Thoracic aorta (tissue), 2 donors: ENCODE results near the gene TTC16. TPM values are rescaled to one million over a fixed set of nuclear protein-coding genes. Genes with fewer than 3 reads are reported as not detected.

Experiments
- ATAC-seq: fragments of 150-250 bp; one replicate; pipeline ENCODE4 v1.8.0; 2017; ENCODE audit warnings: low read depth; ENCODE audit not compliant: insufficient number of reproducible peaks, low FRiP score
- DNase-seq: peaks from one replicate; pipeline ENCODE4 v3.0.0-alpha.2; 2020; ENCODE audit warnings: low spot score
- H3K27ac ChIP-seq, 2 donors: fragments of 200-600 bp; sonication (generic); 1 replicate in 1 of 2; 2 replicates in 1 of 2; pipeline ENCODE4 v1.5.1; 2016; ENCODE audit warnings: mild to moderate bottlenecking in 2 of 2, moderate library complexity in 2 of 2
- H3K27me3 ChIP-seq: fragments of 200-600 bp; sonication (generic); replicated peaks from 2 replicates; pipeline ENCODE4 v1.6.0; 2016; ENCODE audit warnings: mild to moderate bottlenecking; ENCODE audit not compliant: insufficient read depth
- H3K36me3 ChIP-seq: fragments of 200-600 bp; sonication (generic); one replicate; pipeline ENCODE4 v1.5.1; 2016
- H3K4me1 ChIP-seq, 2 donors: fragments of 200-600 bp; sonication (generic); 1 replicate in 1 of 2; 2 replicates in 1 of 2; pipeline versions ENCODE4 v1.5.1 to v1.6.0; 2016; ENCODE audit warnings: low read depth in 2 of 2, mild to moderate bottlenecking in 1 of 2; ENCODE audit not compliant: control insufficient read depth in 1 of 2
- H3K4me3 ChIP-seq: fragments of 200-600 bp; sonication (generic); 2 replicates; pipeline ENCODE4 v1.5.1; 2016; ENCODE audit warnings: mild to moderate bottlenecking
- H3K9me3 ChIP-seq: fragments of 200-600 bp; sonication (generic); 2 replicates; pipeline ENCODE4 v1.5.1; 2016
- total RNA-seq, 2 donors: library from RNA; depleted of rRNA; stranded (reverse); fragments of >200 nt; gene quantifications; one replicate each; pipeline versions ENCODE4 v1.1.0 to v1.2.3, GENCODE V29; 2016
- TF ChIP-seq, protein P1 (sequence below): fragments of 200-600 bp; sonication (generic); IDR thresholded peaks from one replicate; pipeline ENCODE4 v1.5.1; 2019; ENCODE audit warnings: antibody characterized with exemption

TTC16 gene
- total RNA-seq, 2 donors from 2014 or later, result 0.14 to 0.27 TPM

DNA sequence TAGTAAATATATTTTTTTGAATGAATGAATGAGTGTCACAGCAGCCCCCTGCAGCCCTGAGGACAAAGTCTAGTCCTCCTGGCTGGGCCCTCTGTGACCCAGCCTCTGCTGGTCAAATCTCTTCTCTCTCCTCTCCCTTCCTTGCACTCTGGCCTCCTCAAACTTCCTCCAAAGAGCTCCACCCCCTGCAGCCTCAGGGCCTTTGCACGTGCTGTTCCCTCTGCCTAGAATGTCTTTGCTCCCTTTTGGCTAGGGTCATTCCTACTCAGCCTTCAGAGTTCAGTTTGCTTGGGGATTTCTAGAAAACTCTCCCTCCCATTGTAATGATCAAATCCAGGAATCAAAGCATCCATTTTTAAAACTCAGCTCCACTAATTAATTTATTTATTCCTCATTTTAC is 49.5 kb downstream of the TTC16 start:
- no peaks in the 10 kb centered on the region for H3K27me3 ChIP-seq

GRCh38 chr9:127767410-127767809 is 51.5 kb downstream of the TTC16 start:
- H3K27me3 ChIP-seq, result no peaks in the 10 kb centered on the region
- H3K4me3 ChIP-seq, result no peak overlapping the region
- no peaks in the 10 kb centered on the region for H3K9me3 ChIP-seq
- DNase-seq (no peak), ATAC-seq (no peak)
- H3K27ac ChIP-seq, result peak overlapping the region in 1 of 2 donors; percentile 1
- no peaks in the 10 kb centered on the region for H3K36me3 ChIP-seq
- peaks cover 8% of the 10 kb centered on the region in 2 donors for H3K4me1 ChIP-seq
- TF ChIP-seq, protein P1, sequence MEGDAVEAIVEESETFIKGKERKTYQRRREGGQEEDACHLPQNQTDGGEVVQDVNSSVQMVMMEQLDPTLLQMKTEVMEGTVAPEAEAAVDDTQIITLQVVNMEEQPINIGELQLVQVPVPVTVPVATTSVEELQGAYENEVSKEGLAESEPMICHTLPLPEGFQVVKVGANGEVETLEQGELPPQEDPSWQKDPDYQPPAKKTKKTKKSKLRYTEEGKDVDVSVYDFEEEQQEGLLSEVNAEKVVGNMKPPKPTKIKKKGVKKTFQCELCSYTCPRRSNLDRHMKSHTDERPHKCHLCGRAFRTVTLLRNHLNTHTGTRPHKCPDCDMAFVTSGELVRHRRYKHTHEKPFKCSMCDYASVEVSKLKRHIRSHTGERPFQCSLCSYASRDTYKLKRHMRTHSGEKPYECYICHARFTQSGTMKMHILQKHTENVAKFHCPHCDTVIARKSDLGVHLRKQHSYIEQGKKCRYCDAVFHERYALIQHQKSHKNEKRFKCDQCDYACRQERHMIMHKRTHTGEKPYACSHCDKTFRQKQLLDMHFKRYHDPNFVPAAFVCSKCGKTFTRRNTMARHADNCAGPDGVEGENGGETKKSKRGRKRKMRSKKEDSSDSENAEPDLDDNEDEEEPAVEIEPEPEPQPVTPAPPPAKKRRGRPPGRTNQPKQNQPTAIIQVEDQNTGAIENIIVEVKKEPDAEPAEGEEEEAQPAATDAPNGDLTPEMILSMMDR, result no peak

More for the DNA sequence above, 49.5 kb downstream of the TTC16 start:
- peaks cover 1 to 4% of the 10 kb centered on the region in 2 donors for H3K4me1 ChIP-seq
- DNase-seq (no peak), ATAC-seq (no peak)
- no peak overlapping the region for H3K4me3 ChIP-seq
- H3K36me3 ChIP-seq, result no peaks in the 10 kb centered on the region
- no peaks in the 10 kb centered on the region for H3K9me3 ChIP-seq
- TF ChIP-seq, protein P1, result no peak
- H3K27ac ChIP-seq, result no peak overlapping the region

DNA sequence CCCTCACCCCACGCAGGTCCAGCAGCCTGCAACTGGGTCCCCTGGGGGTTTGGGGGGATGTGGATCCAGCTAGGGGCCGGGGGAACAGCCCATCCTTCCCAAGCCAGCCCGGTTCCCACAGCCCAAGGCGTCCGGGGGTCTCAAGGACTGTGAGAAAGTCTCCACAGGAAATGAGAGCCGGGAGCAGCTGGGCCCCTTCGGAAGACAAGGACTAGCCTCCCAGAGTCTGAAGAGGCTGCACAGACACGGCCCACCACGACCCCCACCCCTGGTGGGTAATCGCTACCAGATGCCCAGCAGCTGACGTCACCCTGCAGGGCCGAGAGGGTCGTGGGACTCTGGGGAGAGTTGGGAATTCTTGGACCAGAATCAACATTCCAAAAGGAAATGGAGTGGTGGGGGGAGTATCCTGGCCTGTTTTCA is 52.0 kb downstream of the TTC16 start:
- H3K27ac ChIP-seq, result peak overlapping the region in 1 of 2 donors; percentile 1
- TF ChIP-seq, protein P1, result no peak
- DNase-seq (no peak), ATAC-seq (no peak)
- H3K9me3 ChIP-seq, result no peaks in the 10 kb centered on the region
- no peak overlapping the region for H3K4me3 ChIP-seq
- H3K4me1 ChIP-seq, result peaks cover 8% of the 10 kb centered on the region in 2 donors
- H3K36me3 ChIP-seq, result no peaks in the 10 kb centered on the region
- no peaks in the 10 kb centered on the region for H3K27me3 ChIP-seq

DNA sequence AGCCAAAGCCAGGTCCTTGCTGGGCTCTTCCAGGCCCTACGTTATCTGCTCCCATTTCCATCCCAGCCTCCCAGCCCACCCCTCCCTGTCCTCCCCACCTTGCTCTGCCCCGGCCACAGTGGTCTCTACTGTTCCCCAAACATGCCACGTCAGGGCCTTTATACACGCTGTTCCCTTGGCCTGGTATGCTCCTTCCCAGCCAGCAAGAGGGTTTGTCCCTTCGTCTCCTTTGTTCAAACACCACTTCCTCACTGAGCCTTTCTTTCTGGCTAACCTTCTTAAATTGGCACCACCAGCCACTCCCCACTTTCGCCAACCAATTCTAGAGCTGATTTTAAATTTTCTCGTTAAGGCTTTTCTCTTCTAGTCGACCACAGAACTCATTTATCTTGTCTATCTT is 52.8 kb downstream of the TTC16 start:
- peaks cover 8% of the 10 kb centered on the region in 2 donors for H3K4me1 ChIP-seq
- no peaks in the 10 kb centered on the region for H3K9me3 ChIP-seq
- H3K36me3 ChIP-seq, result no peaks in the 10 kb centered on the region
- ATAC-seq (no peak), DNase-seq (no peak)
- H3K27me3 ChIP-seq, result no peaks in the 10 kb centered on the region
- TF ChIP-seq, protein P1, result no peak
- no peak overlapping the region for H3K4me3 ChIP-seq
- H3K27ac ChIP-seq, result no peak overlapping the region

- H3K4me1 ChIP-seq, result peaks cover 8% of the 10 kb centered on the region in 2 donors
- H3K9me3 ChIP-seq, result no peaks in the 10 kb centered on the region
- DNase-seq (no peak), ATAC-seq (no peak)
- TF ChIP-seq, protein P1, result no peak
- no peaks in the 10 kb centered on the region for H3K36me3 ChIP-seq
- no peak overlapping the region for H3K4me3 ChIP-seq
- no peaks in the 10 kb centered on the region for H3K27me3 ChIP-seq
- H3K27ac ChIP-seq, result no peak overlapping the region
Observed at GRCh38 chr9:127769101-127769500, 53.2 kb downstream of the TTC16 start.
